Fibroblast of skin of abdomen (primary cell): Measurements from ENCODE around the gene AGR2.
"Not testable (repeated sequence)": the region's sequence is repeated elsewhere in the genome, so short reads cannot be mapped to it uniquely, and the experiment has no call there.

ENCODE experiments used
- DNase-seq: peaks from one replicate; pipeline ENCODE4 v3.0.0-alpha.2; 2013

The AGR2 gene

GRCh38 chr7:16773326-16773725 is 31.5 kb downstream of the AGR2 start:
- DNase-seq: no peak

DNA sequence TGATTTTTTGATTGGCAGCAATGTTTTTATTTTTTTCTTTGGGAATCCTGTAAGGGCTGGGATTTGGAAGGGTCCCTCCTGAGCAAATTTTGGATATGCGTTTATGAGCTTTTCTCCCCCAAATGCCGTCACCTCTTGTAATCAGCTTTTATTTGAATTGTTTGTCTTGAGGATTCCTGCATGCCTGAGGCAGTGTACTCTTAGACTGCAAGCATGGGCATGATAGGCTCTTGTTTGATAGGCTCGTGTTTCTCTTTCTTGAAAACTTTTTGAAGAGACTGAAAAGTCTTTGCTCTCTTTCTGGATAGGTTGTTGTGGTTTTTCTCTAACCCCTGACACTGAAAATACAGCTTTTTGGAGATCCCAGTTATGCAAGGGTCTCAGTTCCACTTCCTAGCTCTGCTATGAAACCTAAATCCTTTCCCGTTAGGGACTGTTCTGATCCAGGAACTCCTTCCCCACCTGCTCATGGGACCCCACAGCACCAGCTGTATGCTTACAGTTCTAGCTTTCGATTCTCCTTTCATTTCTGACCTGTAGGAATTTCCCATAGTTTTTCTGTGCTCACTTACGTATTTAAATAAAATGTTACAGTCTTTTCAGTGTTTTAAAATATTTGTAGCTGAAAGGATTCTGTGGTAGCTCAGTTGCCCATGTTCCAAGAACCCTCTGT is 34.0 kb downstream of the AGR2 start:
- DNase-seq: no peak

DNA sequence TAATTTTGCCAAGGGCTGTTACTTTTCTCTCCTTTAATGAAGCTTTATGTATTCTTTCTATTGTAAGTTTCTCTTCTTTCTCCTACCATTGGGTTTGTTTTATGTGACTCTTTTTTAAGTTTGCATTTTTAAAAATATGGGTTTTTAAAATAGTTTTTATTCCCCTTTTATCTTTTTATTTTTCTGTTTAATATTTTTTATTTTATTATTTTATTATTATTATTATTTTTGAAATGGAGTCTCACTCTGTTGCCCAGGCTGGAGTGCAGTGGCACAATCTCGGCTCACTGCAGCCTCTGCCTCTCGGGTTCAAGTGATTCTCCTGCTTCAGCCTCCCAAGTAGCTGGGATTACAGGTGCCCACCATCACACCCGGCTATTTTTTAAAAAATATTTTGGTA is 34.8 kb downstream of the AGR2 start:
- DNase-seq: not testable (repeated sequence)

DNA sequence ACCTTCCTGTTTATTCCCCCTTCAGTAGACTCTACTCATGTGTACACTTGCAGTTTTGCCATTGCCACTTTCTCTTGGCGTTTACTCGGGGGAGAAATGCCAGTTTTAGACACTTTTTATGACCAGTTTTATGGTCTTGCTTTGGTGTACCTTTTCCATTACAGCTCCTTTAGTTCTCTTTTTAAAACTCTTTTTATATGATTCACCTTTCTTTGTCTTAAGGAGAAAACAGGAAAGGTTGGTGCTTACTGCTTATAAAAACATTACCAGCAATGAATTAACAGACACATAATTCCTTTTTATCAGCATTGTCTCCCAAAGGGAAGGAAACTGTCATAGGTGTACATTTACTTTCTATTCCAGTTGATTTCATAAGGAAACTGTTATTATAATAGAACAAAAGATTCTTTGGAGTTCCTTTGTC is 39.4 kb downstream of the AGR2 start:
- DNase-seq: no peak

- DNase-seq: no peak
These were observed 39.9 kb downstream of the AGR2 start for GRCh38 chr7:16764942-16765341.

GRCh38 chr7:16762177-16762576 is 42.6 kb downstream of the AGR2 start:
- DNase-seq: no peak

DNA sequence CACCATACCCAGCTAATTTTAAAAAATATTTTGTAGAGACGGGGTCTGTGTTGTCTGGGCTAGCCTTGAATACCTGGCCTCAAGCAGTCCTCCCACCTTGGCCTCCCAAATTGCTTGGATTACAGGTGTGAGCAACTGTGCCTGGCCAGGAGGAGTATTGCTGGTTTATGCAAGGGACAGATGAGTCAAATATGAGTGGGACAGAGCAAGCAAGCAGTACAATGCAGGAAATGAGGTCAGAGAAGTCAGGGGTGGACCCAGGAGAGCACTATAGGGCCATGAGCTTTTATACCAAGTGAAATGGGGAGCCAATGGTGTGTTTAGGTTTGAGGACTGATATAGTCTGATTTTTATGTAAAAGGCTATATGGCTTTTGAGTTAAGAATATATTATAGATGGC is 45.0 kb downstream of the AGR2 start:
- DNase-seq: no peak

DNA sequence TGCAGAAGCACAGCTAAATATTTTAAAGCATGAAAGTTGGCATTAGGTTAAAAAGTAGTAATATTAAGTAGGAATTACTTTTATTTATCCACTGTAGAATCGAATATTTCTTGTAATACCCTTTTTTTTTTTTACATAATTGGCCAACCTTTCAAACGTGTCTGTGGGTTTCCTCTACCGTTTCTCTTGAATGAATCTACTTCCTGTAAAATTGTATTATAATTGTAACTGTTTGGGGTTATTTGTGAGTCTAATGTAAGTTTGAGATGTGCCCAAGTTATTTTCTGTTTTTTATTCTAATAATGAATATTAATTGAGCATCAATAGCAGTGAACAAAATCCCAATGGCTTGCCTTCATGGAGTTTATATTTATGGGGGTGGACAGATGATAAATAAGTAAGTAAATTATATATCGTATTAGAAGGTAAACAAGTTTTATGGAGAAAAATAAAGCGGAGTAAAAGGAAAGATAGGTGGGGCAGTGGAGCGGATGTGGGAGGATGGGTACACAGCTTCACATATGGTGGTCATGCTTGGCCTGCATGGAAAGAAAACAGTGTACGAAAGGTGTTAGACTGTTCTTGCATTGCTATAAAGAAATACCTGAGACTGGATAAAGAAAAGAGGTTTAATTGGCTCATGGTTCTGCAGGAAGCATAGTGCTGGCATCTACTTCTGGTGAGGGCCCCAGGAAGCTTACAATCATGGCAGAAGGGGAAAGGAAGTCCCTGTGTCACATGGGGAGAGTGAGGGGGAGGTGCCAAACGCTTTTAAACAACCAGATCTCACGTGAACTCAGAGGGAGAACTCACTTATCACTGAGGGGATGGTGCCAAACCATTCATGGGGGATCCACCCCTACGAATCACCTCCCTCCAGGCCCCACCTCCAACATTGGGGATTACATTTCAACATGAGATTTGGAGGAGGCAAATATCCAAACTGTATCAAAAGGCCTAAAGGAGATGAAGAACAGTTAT is 45.9 kb downstream of the AGR2 start:
- DNase-seq: no peak

DNA sequence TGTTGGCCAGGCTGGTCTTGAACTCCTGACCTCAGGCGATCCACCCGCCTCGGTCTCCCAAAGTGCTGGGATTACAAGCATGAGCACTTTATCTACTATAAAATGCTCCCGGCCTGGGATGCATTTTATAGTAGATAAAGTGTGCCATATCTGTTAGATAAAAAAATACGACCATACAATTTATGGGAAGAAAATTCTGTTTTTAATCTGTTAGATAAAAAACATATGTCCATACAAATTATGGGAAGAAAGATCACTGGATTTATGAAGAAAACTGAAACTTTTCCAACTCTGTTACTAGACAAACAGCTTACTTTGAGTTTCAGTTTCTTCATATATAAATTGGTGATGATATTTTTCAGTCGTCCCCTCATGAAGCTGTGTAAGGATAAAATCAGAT is 46.8 kb downstream of the AGR2 start:
- no peak for DNase-seq

DNA sequence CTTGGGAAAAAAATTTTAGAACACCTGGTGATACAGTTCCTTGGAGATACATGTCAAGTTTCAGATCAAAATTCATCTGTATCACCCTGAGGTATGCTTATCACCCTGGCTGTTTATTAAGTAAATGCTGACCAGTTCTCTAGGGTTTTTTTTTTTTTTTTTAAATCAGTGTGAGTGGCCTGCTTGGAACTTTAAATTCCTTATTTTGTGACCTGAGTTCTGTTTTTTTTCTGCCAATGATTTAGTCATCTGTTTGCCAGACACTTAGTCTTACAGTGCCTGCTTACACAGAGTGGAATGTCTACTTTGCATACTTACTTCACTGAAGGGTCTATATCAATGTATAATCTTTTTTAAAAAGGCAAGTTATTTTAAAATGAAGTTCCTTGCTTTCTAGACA is 49.4 kb downstream of the AGR2 start:
- DNase-seq: peak; percentile 24

DNA sequence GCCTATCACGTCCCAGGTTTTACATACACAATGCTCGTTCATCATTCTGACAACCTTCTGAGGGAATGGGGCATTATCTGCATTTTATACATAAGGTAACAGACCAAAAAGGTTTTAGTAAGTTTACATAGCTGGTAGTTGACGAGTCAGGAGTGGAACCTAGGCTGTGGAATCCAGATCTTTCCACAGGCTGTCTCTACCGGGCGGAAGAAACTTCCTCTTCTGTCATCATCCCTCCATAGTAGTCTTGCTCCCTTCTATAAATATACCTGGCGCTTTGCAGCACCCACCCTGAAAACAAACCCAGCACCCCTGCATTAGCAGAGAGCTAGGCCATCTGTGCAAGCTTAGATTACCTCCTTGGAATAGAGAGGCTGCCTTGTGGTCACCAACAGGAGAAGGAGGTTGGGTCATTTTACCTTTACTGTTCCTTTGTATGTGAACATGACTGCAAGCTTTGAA is 49.9 kb downstream of the AGR2 start:
- no peak for DNase-seq

GRCh38 chr7:16753932-16754855 is 50.6 kb downstream of the AGR2 start:
- DNase-seq: peak; percentile 23

DNA sequence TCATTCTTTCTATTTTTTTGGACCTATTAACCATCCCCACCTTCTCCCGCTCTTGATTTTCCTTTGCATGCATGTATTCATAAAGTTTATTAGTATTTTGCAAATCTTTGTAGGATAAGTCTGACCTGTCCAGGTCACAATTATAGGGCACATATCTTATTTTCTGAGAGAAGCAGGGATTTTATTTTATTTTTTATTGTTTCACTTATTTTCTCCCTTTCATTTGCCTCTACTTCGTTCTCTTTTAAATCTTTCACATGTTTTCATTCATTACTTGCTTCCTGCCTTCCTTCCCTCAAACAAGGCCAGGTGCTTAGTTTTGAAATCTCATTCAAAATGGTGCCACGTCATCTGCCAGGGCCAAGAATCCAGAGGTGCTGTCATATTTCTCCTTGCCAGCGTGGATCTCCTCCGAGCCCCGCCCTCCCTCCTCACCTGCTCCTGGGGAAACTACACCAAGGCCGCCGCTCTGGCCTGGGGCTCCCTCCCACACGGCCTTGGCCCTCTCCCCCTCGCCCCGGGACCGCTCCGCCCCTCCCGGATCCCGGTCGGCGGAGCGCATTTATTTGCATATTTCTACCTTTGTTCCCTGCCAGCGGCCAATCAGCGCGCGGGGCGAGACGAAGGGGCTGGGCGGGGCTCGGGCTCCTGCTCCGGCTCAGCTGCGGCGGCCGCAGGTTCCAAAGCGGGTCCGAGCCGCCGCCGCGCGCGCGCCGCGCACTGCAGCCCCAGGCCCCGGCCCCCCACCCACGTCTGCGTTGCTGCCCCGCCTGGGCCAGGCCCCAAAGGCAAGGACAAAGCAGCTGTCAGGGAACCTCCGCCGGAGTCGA is 51.5 kb downstream of the AGR2 start, which contains the start of gene TSPAN13:
TSS of gene TSPAN13 (plus strand) at position 654 of the 830 bp plus-strand sequence. CDS start 213 bp downstream, outside the sequence.
- peak; percentile 59 for DNase-seq

DNA sequence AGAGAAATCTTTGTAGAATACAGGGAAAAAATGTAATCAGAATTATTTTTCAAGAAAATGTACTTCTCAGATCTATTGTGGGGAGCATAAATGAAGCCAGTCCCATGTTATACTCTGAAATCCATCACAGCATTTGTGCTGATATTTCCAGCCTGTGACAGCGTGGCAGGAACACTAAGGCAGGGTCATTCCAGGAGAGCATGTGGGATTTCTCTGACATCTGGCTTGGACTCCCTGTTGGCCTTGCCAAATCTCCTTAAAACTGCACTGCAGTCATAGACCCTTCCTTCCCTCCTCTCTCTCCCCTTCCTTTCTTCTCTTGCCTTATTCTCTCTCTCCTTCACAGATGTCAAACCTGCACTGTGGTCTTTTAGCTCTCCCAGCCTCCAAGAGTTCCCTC is 57.7 kb downstream of the AGR2 start:
- peak; percentile 23 for DNase-seq

GRCh38 chr7:16745645-16746044 is 59.2 kb downstream of the AGR2 start:
- DNase-seq: no peak

- no peak for DNase-seq
These were observed 60.1 kb downstream of the AGR2 start for GRCh38 chr7:16744518-16745250.

DNA sequence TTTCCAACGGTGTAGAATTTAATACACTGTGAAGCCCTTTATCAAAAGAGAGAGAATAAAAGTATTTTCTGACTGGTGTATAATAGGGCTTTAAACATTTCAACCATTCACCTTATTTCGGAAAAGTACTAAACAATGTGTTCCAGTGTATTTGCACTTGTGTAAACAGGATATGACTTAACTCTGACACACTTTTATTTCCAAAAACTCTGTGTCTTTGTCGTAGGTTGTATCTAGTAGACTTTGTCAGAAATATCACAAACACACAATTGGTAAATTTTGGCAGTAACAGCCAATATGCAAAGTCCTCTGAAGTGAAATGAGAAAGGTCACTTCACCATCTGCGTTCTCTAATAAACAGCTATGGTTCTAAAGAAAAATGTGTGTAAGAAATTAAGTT is 61.6 kb downstream of the AGR2 start:
- no peak for DNase-seq

- no peak for DNase-seq
These were observed 62.3 kb downstream of the AGR2 start for GRCh38 chr7:16742547-16742946.
